Stimulated activated naive CD8-positive, alpha-beta T cell treated with anti-CD3 and anti-CD28 coated beads, Interleukin-15, Interleukin-2, amounts not matched to agents 100 ng/mL and 50 ng/mL, for 24 hours (primary cell): ENCODE results near the gene SIGLEC15.
"Not testable (repeated sequence)": the region's sequence is repeated elsewhere in the genome, so short reads cannot be mapped to it uniquely, and the experiment has no call there.

Source experiments
- H3K27ac Mint-ChIP-seq: one replicate; pipeline ENCODE4 v1.8.0; 2021; ENCODE audit warnings: mild to moderate bottlenecking, mixed read lengths
- H3K27me3 Mint-ChIP-seq: one replicate; pipeline ENCODE4 v1.8.0; 2021; ENCODE audit warnings: mixed read lengths
- H3K36me3 Mint-ChIP-seq: one replicate; pipeline ENCODE4 v1.8.0; 2021; ENCODE audit warnings: low read depth, mixed read lengths
- H3K4me1 Mint-ChIP-seq: one replicate; pipeline ENCODE4 v1.8.0; 2021; ENCODE audit warnings: low read depth, mixed read lengths
- H3K4me3 Mint-ChIP-seq: one replicate; pipeline ENCODE4 v1.8.0; 2021; ENCODE audit warnings: mild to moderate bottlenecking, mixed read lengths
- H3K9me3 Mint-ChIP-seq: one replicate; pipeline ENCODE4 v1.8.0; 2021; ENCODE audit warnings: mixed read lengths

Gene SIGLEC15

GRCh38 chr18:45848643-45849042 lies 23.2 kb downstream of the SIGLEC15 start:
- H3K27me3 Mint-ChIP-seq, H3K27ac Mint-ChIP-seq: not testable (repeated sequence)

GRCh38 chr18:45849529-45849928 lies 24.1 kb downstream of the SIGLEC15 start:
- Mint-ChIP-seq H3K4me3 (no peak overlapping the region), H3K27ac (peak overlapping the region; percentile 2)

More at GRCh38 chr18:45848643-45849042, 23.2 kb downstream of the SIGLEC15 start:
- H3K4me3 Mint-ChIP-seq, H3K9me3 Mint-ChIP-seq: not testable (repeated sequence)
- H3K36me3 Mint-ChIP-seq: peaks cover 34% of the 10 kb centered on the region
- H3K4me1 Mint-ChIP-seq: peaks cover 27% of the 10 kb centered on the region

GRCh38 chr18:45850021-45850420 lies 24.5 kb downstream of the SIGLEC15 start:
- no peak overlapping the region for H3K4me3 Mint-ChIP-seq
- no peaks in the 10 kb centered on the region for H3K9me3 Mint-ChIP-seq
- H3K27ac Mint-ChIP-seq: no peak overlapping the region
- peaks cover 37% of the 10 kb centered on the region for H3K36me3 Mint-ChIP-seq
- peaks cover 22% of the 10 kb centered on the region for H3K4me1 Mint-ChIP-seq
- H3K27me3 Mint-ChIP-seq: no peaks in the 10 kb centered on the region

More at GRCh38 chr18:45849529-45849928, 24.1 kb downstream of the SIGLEC15 start:
- Mint-ChIP-seq H3K36me3 (peaks cover 36% of the 10 kb centered on the region), H3K27me3 (no peaks in the 10 kb centered on the region), H3K9me3 (no peaks in the 10 kb centered on the region), H3K4me1 (peaks cover 27% of the 10 kb centered on the region)

GRCh38 chr18:45851161-45851925 lies 25.9 kb downstream of the SIGLEC15 start:
- no peak overlapping the region for H3K4me3 Mint-ChIP-seq
- no peak overlapping the region for H3K27ac Mint-ChIP-seq
- no peaks in the 10 kb centered on the region for H3K27me3 Mint-ChIP-seq
- H3K4me1 Mint-ChIP-seq: peaks cover 22% of the 10 kb centered on the region
- peaks cover 50% of the 10 kb centered on the region for H3K36me3 Mint-ChIP-seq
- no peaks in the 10 kb centered on the region for H3K9me3 Mint-ChIP-seq

GRCh38 chr18:45852631-45853030 lies 27.2 kb downstream of the SIGLEC15 start:
- Mint-ChIP-seq H3K27ac (no peak overlapping the region), H3K9me3 (no peaks in the 10 kb centered on the region), H3K27me3 (no peaks in the 10 kb centered on the region), H3K36me3 (peaks cover 53% of the 10 kb centered on the region), H3K4me3 (no peak overlapping the region), H3K4me1 (peaks cover 10% of the 10 kb centered on the region)

- Mint-ChIP-seq H3K36me3 (peaks cover 68% of the 10 kb centered on the region), H3K27me3 (no peaks in the 10 kb centered on the region), H3K4me1 (no peaks in the 10 kb centered on the region), H3K27ac (no peak overlapping the region), H3K4me3 (no peak overlapping the region), H3K9me3 (no peaks in the 10 kb centered on the region)
Observed at GRCh38 chr18:45854036-45854586, 28.6 kb downstream of the SIGLEC15 start.

GRCh38 chr18:45856531-45856930 lies 31.1 kb downstream of the SIGLEC15 start:
- Mint-ChIP-seq H3K9me3 (no peaks in the 10 kb centered on the region), H3K27ac (no peak overlapping the region), H3K4me3 (no peak overlapping the region), H3K4me1 (no peaks in the 10 kb centered on the region), H3K36me3 (peaks cover 81% of the 10 kb centered on the region), H3K27me3 (no peaks in the 10 kb centered on the region)

GRCh38 chr18:45859334-45859733 lies 33.9 kb downstream of the SIGLEC15 start:
- H3K4me1 Mint-ChIP-seq: peaks cover 6% of the 10 kb centered on the region
- H3K36me3 Mint-ChIP-seq: peaks cover 88% of the 10 kb centered on the region
- H3K4me3 Mint-ChIP-seq: no peak overlapping the region
- no peak overlapping the region for H3K27ac Mint-ChIP-seq
- no peaks in the 10 kb centered on the region for H3K27me3 Mint-ChIP-seq
- H3K9me3 Mint-ChIP-seq: no peaks in the 10 kb centered on the region

GRCh38 chr18:45860492-45860891 lies 35.0 kb downstream of the SIGLEC15 start:
- H3K27me3 Mint-ChIP-seq: no peaks in the 10 kb centered on the region
- no peak overlapping the region for H3K4me3 Mint-ChIP-seq
- no peaks in the 10 kb centered on the region for H3K9me3 Mint-ChIP-seq
- peaks cover 6% of the 10 kb centered on the region for H3K4me1 Mint-ChIP-seq
- H3K27ac Mint-ChIP-seq: no peak overlapping the region
- peaks cover 94% of the 10 kb centered on the region for H3K36me3 Mint-ChIP-seq

GRCh38 chr18:45860971-45861370 lies 35.5 kb downstream of the SIGLEC15 start:
- H3K36me3 Mint-ChIP-seq: peaks cover 94% of the 10 kb centered on the region

GRCh38 chr18:45861926-45862325 lies 36.5 kb downstream of the SIGLEC15 start:
- no peaks in the 10 kb centered on the region for H3K27me3 Mint-ChIP-seq
- H3K27ac Mint-ChIP-seq: no peak overlapping the region
- H3K4me3 Mint-ChIP-seq: no peak overlapping the region
- peaks cover 6% of the 10 kb centered on the region for H3K4me1 Mint-ChIP-seq
- peaks cover 96% of the 10 kb centered on the region for H3K36me3 Mint-ChIP-seq
- no peaks in the 10 kb centered on the region for H3K9me3 Mint-ChIP-seq

More at GRCh38 chr18:45860971-45861370, 35.5 kb downstream of the SIGLEC15 start:
- H3K4me3 Mint-ChIP-seq: no peak overlapping the region
- H3K4me1 Mint-ChIP-seq: peaks cover 6% of the 10 kb centered on the region
- H3K27me3 Mint-ChIP-seq: no peaks in the 10 kb centered on the region
- H3K27ac Mint-ChIP-seq: no peak overlapping the region
- no peaks in the 10 kb centered on the region for H3K9me3 Mint-ChIP-seq

- Mint-ChIP-seq H3K36me3 (peaks cover 93% of the 10 kb centered on the region), H3K27ac (no peak overlapping the region), H3K4me1 (peaks cover 6% of the 10 kb centered on the region), H3K4me3 (no peak overlapping the region), H3K9me3 (no peaks in the 10 kb centered on the region), H3K27me3 (no peaks in the 10 kb centered on the region)
Observed at GRCh38 chr18:45863469-45863868, 38.0 kb downstream of the SIGLEC15 start.

GRCh38 chr18:45864081-45864480 lies 38.6 kb downstream of the SIGLEC15 start:
- H3K4me3 Mint-ChIP-seq: no peak overlapping the region
- peaks cover 6% of the 10 kb centered on the region for H3K4me1 Mint-ChIP-seq
- no peaks in the 10 kb centered on the region for H3K9me3 Mint-ChIP-seq
- no peaks in the 10 kb centered on the region for H3K27me3 Mint-ChIP-seq
- H3K27ac Mint-ChIP-seq: no peak overlapping the region
- peaks cover 88% of the 10 kb centered on the region for H3K36me3 Mint-ChIP-seq

GRCh38 chr18:45865466-45865865 lies 40.0 kb downstream of the SIGLEC15 start:
- H3K9me3 Mint-ChIP-seq: no peaks in the 10 kb centered on the region
- H3K4me3 Mint-ChIP-seq: no peak overlapping the region
- H3K27ac Mint-ChIP-seq: no peak overlapping the region
- peaks cover 88% of the 10 kb centered on the region for H3K36me3 Mint-ChIP-seq
- peaks cover 6% of the 10 kb centered on the region for H3K4me1 Mint-ChIP-seq
- no peaks in the 10 kb centered on the region for H3K27me3 Mint-ChIP-seq

- H3K27ac Mint-ChIP-seq: no peak overlapping the region
Observed at GRCh38 chr18:45870419-45870818, 44.9 kb downstream of the SIGLEC15 start.

More at GRCh38 chr18:45870419-45870818, 44.9 kb downstream of the SIGLEC15 start:
- Mint-ChIP-seq H3K9me3 (peaks cover 13% of the 10 kb centered on the region), H3K36me3 (peaks cover 82% of the 10 kb centered on the region), H3K4me3 (no peak overlapping the region), H3K4me1 (peaks cover 35% of the 10 kb centered on the region), H3K27me3 (no peaks in the 10 kb centered on the region)
